ENCODE measurements around the gene FAM227A.

FAM227A gene

GRCh38 chr22:38540701-38541100 lies 115.5 kb downstream of the FAM227A start:
- no peak for TF ChIP-seq SPI1 (IDR thresholded peaks at IDR 0.05; ENCODE audit: borderline replicate concordance, low read depth)
- TF ChIP-seq REST (IDR thresholded peaks at IDR 0.05; ENCODE audit: insufficient replicate concordance, low read depth), result no peak
- no peak for TF ChIP-seq GABPA (IDR thresholded peaks at IDR 0.05; ENCODE audit: low read depth)
- no peak for TF ChIP-seq POLR2AphosphoS5 (IDR thresholded peaks at IDR 0.05; ENCODE audit: low read depth)
- no peak for TF ChIP-seq CTCF (IDR thresholded peaks at IDR 0.05; ENCODE audit: insufficient read depth, low read length)

GRCh38 chr22:38531251-38531938 lies 124.8 kb downstream of the FAM227A start:
- peak in 1 of 2 experiments; percentile 20 for DNase-seq (ENCODE audit: low read depth in 1 of 2, low spot score in 1 of 2)
- peak overlapping the region; percentile 20 for H3K4me3 ChIP-seq (replicated peaks; ENCODE audit: insufficient read depth, low read length)
- peak overlapping the region; percentile 72 for H3K27ac ChIP-seq (replicated peaks)
- H3K27me3 ChIP-seq (ENCODE audit: insufficient read depth, poor library complexity, severe bottlenecking), result no peaks in the 10 kb centered on the region
- no peak for TF ChIP-seq GABPA (IDR thresholded peaks at IDR 0.05; ENCODE audit: low read depth)
- no peak for TF ChIP-seq REST (IDR thresholded peaks at IDR 0.05; ENCODE audit: insufficient replicate concordance, low read depth)
- no peak for TF ChIP-seq POLR2AphosphoS5 (IDR thresholded peaks at IDR 0.05; ENCODE audit: low read depth)
- TF ChIP-seq CTCF (IDR thresholded peaks at IDR 0.05; ENCODE audit: insufficient read depth, low read length), result no peak
- TF ChIP-seq SPI1 (IDR thresholded peaks at IDR 0.05; ENCODE audit: borderline replicate concordance, low read depth), result no peak

More at GRCh38 chr22:38540701-38541100, 115.5 kb downstream of the FAM227A start:
- no peak overlapping the region for H3K27ac ChIP-seq (replicated peaks)
- H3K4me3 ChIP-seq (replicated peaks; ENCODE audit: insufficient read depth, low read length), result no peak overlapping the region
- DNase-seq (ENCODE audit: low read depth in 1 of 2, low spot score in 1 of 2), result no peak
- no peaks in the 10 kb centered on the region for H3K27me3 ChIP-seq (ENCODE audit: insufficient read depth, poor library complexity, severe bottlenecking)

Data from HL-60 (cell line).